Type B pancreatic cell (in vitro differentiated cells): Measurements from ENCODE around the gene RALGPS1. TPM values are rescaled to one million over a fixed set of nuclear protein-coding genes. Genes with fewer than 3 reads are reported as not detected.
"Not testable (repeated sequence)": the region's sequence is repeated elsewhere in the genome, so short reads cannot be mapped to it uniquely, and the experiment has no call there.

Experiments used
- DNase-seq: peaks from one replicate; pipeline ENCODE4 v3.0.0; 2021; ENCODE audit warnings: mixed read lengths; ENCODE audit not compliant: unreplicated experiment; ENCODE audit errors: extremely low spot score
- H3K27ac Mint-ChIP-seq: 2 replicates; pipeline ENCODE4 v1.8.0; 2021; ENCODE audit warnings: mild to moderate bottlenecking, mixed read lengths
- H3K27me3 Mint-ChIP-seq: 2 replicates; pipeline ENCODE4 v1.8.0; 2021; ENCODE audit warnings: mixed read lengths
- H3K36me3 Mint-ChIP-seq: 2 replicates; pipeline ENCODE4 v1.8.0; 2021; ENCODE audit warnings: mixed read lengths
- H3K4me1 Mint-ChIP-seq: one replicate; pipeline ENCODE4 v1.8.0; 2021; ENCODE audit warnings: mixed read lengths; ENCODE audit not compliant: unreplicated experiment
- H3K4me3 Mint-ChIP-seq: 2 replicates; pipeline ENCODE4 v1.8.0; 2021; ENCODE audit warnings: mild to moderate bottlenecking, mixed read lengths
- H3K9me3 Mint-ChIP-seq: 2 replicates; pipeline ENCODE4 v1.8.0; 2021; ENCODE audit warnings: mixed read lengths
- total RNA-seq: library from RNA; stranded (reverse); gene quantifications from 2 replicates; pipeline ENCODE4 v1.2.1, GENCODE V29; 2021; ENCODE audit warnings: low replicate concordance
- TF ChIP-seq, protein P1 (sequence below): fragments of 200-600 bp; sonication (generic); conservative IDR thresholded peaks from 2 replicates; pipeline ENCODE4 v1.5.0; 2021; ENCODE audit warnings: antibody characterized with exemption, mild to moderate bottlenecking

RALGPS1 gene
- total RNA-seq, 1 donor from 2014 or later = 16.7 TPM

DNA sequence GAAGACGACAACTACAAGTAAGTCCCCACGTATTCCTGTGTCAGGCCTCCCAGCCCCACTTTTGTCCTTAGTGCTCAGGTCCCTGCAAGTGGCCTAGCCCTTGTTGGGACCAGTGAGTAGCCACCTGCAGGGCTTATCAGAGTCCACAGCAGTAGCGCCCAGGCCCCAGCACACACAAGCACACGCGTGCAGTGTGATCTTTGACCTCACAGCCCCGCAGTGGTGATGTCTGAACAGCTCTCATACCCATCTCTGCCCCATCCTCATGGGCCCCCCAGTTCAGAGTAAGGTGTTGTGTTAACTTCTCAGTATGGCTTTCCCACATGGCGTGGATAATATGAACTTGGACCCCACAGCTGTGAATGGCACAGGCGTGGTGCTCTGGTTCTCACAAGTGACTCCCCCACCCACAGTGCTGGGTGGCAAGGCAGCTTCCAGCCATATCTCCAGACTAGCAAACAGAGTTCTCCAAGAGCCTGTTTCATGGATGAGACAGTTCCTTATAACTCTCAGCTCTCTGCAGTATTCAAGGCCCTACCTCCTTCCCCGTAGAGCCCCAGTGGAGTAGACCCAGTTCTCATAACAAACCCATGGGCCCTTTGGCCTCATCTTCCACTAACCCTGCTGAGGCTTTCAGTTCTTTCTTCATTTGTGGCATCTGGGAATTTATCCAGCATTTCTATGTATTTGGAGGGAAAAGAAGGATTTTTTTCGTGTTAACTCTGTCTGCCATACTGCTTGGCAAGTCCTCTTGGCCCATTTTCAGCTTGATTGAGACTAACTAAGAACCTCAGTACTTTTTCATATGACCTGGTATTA, 254.4 kb downstream of the RALGPS1 start:
- DNase-seq = peak; percentile 40
- Mint-ChIP-seq H3K4me3 (no peak overlapping the region), H3K9me3 (no peaks in the 10 kb centered on the region), H3K27ac (no peak overlapping the region), H3K4me1 (no peaks in the 10 kb centered on the region), H3K27me3 (no peaks in the 10 kb centered on the region), H3K36me3 (peaks cover 8% of the 10 kb centered on the region)
- TF ChIP-seq, protein P1, sequence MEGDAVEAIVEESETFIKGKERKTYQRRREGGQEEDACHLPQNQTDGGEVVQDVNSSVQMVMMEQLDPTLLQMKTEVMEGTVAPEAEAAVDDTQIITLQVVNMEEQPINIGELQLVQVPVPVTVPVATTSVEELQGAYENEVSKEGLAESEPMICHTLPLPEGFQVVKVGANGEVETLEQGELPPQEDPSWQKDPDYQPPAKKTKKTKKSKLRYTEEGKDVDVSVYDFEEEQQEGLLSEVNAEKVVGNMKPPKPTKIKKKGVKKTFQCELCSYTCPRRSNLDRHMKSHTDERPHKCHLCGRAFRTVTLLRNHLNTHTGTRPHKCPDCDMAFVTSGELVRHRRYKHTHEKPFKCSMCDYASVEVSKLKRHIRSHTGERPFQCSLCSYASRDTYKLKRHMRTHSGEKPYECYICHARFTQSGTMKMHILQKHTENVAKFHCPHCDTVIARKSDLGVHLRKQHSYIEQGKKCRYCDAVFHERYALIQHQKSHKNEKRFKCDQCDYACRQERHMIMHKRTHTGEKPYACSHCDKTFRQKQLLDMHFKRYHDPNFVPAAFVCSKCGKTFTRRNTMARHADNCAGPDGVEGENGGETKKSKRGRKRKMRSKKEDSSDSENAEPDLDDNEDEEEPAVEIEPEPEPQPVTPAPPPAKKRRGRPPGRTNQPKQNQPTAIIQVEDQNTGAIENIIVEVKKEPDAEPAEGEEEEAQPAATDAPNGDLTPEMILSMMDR = no peak

DNA sequence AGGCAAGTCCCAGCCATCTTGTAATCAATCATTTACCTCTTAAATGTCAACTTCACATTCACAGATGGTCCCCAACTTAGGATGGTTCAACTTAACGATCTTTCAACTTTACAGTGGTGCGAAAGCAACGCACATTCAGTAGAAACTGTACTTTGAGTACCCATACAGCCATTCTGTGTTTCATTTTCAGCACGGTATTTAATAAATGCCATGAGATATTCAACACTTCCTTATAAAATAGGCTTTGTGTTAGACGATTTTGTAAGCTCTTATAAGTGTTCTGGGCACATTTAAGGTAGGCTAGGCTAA, 254.9 kb downstream of the RALGPS1 start:
- Mint-ChIP-seq H3K9me3 (no peaks in the 10 kb centered on the region), H3K4me3 (no peak overlapping the region), H3K27ac (no peak overlapping the region), H3K36me3 (peaks cover 8% of the 10 kb centered on the region), H3K27me3 (no peaks in the 10 kb centered on the region), H3K4me1 (no peaks in the 10 kb centered on the region)
- TF ChIP-seq, protein P1 = no peak
- no peak for DNase-seq

- H3K27ac Mint-ChIP-seq = no peak overlapping the region
- no peak overlapping the region for H3K4me3 Mint-ChIP-seq
- H3K36me3 Mint-ChIP-seq = peaks cover 8% of the 10 kb centered on the region
- no peak for DNase-seq
- TF ChIP-seq, protein P1 = no peak
- no peaks in the 10 kb centered on the region for H3K27me3 Mint-ChIP-seq
- no peaks in the 10 kb centered on the region for H3K9me3 Mint-ChIP-seq
- H3K4me1 Mint-ChIP-seq = no peaks in the 10 kb centered on the region
Observed at GRCh38 chr9:127170103-127170502, 255.5 kb downstream of the RALGPS1 start.

DNA sequence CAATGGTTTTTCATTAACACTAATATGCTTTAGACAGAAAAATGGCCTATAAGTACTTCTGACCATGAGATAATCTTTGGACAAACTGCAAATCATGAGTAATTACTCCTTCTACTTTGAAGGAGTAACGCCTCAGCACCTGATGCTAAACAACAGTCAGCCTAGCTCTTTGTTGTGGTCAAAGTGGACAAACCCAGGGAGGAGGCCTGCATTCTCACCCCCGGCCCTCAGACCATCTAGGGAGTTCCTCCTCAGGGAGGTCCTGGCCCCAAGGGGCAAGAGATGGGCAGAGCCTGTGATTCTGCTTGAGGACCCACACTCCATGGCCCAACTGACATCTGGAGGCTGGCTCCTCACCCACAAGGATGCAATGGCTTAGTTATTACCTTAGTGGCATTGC, 256.1 kb downstream of the RALGPS1 start:
- H3K4me3 Mint-ChIP-seq = no peak overlapping the region
- peaks cover 8% of the 10 kb centered on the region for H3K36me3 Mint-ChIP-seq
- H3K4me1 Mint-ChIP-seq = no peaks in the 10 kb centered on the region
- no peak for DNase-seq
- H3K9me3 Mint-ChIP-seq = no peaks in the 10 kb centered on the region
- no peak overlapping the region for H3K27ac Mint-ChIP-seq
- TF ChIP-seq, protein P1 = no peak
- no peaks in the 10 kb centered on the region for H3K27me3 Mint-ChIP-seq

DNA sequence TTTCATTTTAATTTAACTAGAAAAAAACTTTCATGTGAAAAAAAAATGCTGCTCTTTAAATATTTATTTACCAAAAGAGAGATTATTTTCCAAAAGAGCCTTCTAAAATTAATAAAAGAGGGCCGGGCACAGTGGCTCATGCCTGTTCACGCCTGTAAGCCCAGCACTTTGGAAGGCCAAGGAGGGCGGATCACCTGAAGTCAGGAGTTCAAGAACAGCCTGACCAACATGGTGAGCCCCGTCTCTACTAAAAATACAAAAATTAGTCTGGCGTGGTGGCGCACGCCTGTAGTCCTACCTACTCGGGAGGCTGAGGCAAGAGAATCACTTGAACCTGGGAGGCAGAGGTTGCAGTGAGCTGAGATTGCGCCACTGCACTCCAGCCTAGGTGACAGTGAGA, 256.8 kb downstream of the RALGPS1 start:
- not testable (repeated sequence) for DNase-seq, H3K36me3 Mint-ChIP-seq, H3K4me1 Mint-ChIP-seq, H3K4me3 Mint-ChIP-seq, H3K27ac Mint-ChIP-seq, H3K27me3 Mint-ChIP-seq, H3K9me3 Mint-ChIP-seq

- H3K9me3 Mint-ChIP-seq = no peaks in the 10 kb centered on the region
- no peak overlapping the region for H3K27ac Mint-ChIP-seq
- TF ChIP-seq, protein P1 = no peak
- no peaks in the 10 kb centered on the region for H3K4me1 Mint-ChIP-seq
- peak; percentile 49 for DNase-seq
- H3K36me3 Mint-ChIP-seq = peaks cover 8% of the 10 kb centered on the region
- H3K27me3 Mint-ChIP-seq = no peaks in the 10 kb centered on the region
- H3K4me3 Mint-ChIP-seq = no peak overlapping the region
Observed at GRCh38 chr9:127172066-127172707, 257.6 kb downstream of the RALGPS1 start.
